OCI-LY1 (cell line): ENCODE measurements around the gene MAT2A.

Experiments used
- H2AFZ ChIP-seq: fragments of 200-600 bp; sonication (generic), shearing (Covaris generic); 2 replicates; pipeline ENCODE4 v1.6.0; 2014; ENCODE audit warnings: antibody characterized with exemption, mild to moderate bottlenecking, low read length
- H3F3A ChIP-seq: fragments of 200-600 bp; sonication (generic), shearing (Covaris generic); 2 replicates; pipeline ENCODE4 v1.6.0; 2014; ENCODE audit warnings: mild to moderate bottlenecking, antibody characterized with exemption, low read length, moderate library complexity; ENCODE audit not compliant: insufficient read depth
- H3K27ac ChIP-seq: fragments of 200-600 bp; sonication (generic); 2 replicates; pipeline ENCODE4 v1.5.1; 2014; ENCODE audit warnings: low read length, mixed run types, mild to moderate bottlenecking, low read depth; ENCODE audit not compliant: poor library complexity, severe bottlenecking
- H3K27me3 ChIP-seq: fragments of 200-600 bp; sonication (generic); 2 replicates; pipeline ENCODE4 v1.6.0; 2014; ENCODE audit warnings: antibody characterized with exemption, mild to moderate bottlenecking, low read length, moderate library complexity; ENCODE audit not compliant: insufficient read depth
- H3K36me3 ChIP-seq: fragments of 200-600 bp; sonication (generic); 2 replicates; pipeline ENCODE4 v1.6.1; 2014; ENCODE audit warnings: mild to moderate bottlenecking, antibody characterized with exemption, low read length, moderate library complexity, mixed read lengths; ENCODE audit not compliant: insufficient read depth
- H3K4me1 ChIP-seq: fragments of 200-600 bp; sonication (generic); 2 replicates; pipeline ENCODE4 v1.5.1; 2014; ENCODE audit warnings: mild to moderate bottlenecking, low read length, moderate library complexity; ENCODE audit not compliant: insufficient read depth, severe bottlenecking
- H3K4me2 ChIP-seq: fragments of 200-600 bp; sonication (generic), shearing (Covaris generic); 2 replicates; pipeline ENCODE4 v1.6.1; 2014; ENCODE audit warnings: low read length
- H3K4me3 ChIP-seq: fragments of 200-600 bp; sonication (generic); 2 replicates; pipeline ENCODE4 v1.5.1; 2014; ENCODE audit warnings: low read length, low read depth, mild to moderate bottlenecking, mixed read lengths; ENCODE audit not compliant: poor library complexity, severe bottlenecking
- H3K79me2 ChIP-seq: fragments of 200-600 bp; shearing (Covaris generic); 2 replicates; pipeline ENCODE4 v1.6.1; 2016; ENCODE audit warnings: mixed run types, low read length, mixed read lengths; ENCODE audit not compliant: insufficient read depth
- H3K9ac ChIP-seq: fragments of 200-600 bp; sonication (generic), shearing (Covaris generic); 2 replicates; pipeline ENCODE4 v1.6.1; 2014; ENCODE audit warnings: mild to moderate bottlenecking, low read length, mixed read lengths
- H3K9me2 ChIP-seq: fragments of 200-600 bp; sonication (generic), shearing (Covaris generic); 2 replicates; pipeline ENCODE4 v1.6.1; 2014; ENCODE audit warnings: low read depth, mild to moderate bottlenecking, low read length, mixed read lengths
- H3K9me3 ChIP-seq: fragments of 200-600 bp; shearing (Covaris generic); 2 replicates; pipeline ENCODE4 v1.6.1; 2014; ENCODE audit warnings: low read length, mixed read lengths
- H4K20me1 ChIP-seq: fragments of 200-600 bp; sonication (generic), shearing (Covaris generic); 2 replicates; pipeline ENCODE4 v1.6.0; 2016; ENCODE audit warnings: mild to moderate bottlenecking, low read length; ENCODE audit not compliant: insufficient read depth
- EZH2 ChIP-seq: fragments of 200-600 bp; sonication (generic), shearing (Covaris generic); IDR thresholded peaks from 2 replicates; pipeline ENCODE4 v1.8.0; 2017; ENCODE audit warnings: borderline replicate concordance, mixed run types, mild to moderate bottlenecking, antibody characterized with exemption, low read length, moderate library complexity, mixed read lengths
- TF ChIP-seq, protein P1 (sequence below): fragments of 200-600 bp; sonication (generic), shearing (Covaris generic); IDR thresholded peaks from 2 replicates; pipeline ENCODE4 v1.5.1; 2017; ENCODE audit warnings: mild to moderate bottlenecking, antibody characterized with exemption, low read length, moderate library complexity, mixed read lengths

The MAT2A gene

GRCh38 chr2:85575739-85576138 lies 36.8 kb downstream of the MAT2A start:
- Histone ChIP-seq H3K27ac (no peak overlapping the region), H3K9ac (no peak overlapping the region), H2AFZ (no peak overlapping the region), H3K36me3 (peaks cover 14% of the 10 kb centered on the region; the same call in 1 of the 2 replicates), H3K27me3 (no peaks in the 10 kb centered on the region), H3K4me3 (no peak overlapping the region), H3K9me3 (no peaks in the 10 kb centered on the region), H3K79me2 (no peaks in the 10 kb centered on the region), H3K9me2 (no peaks in the 10 kb centered on the region), H4K20me1 (no peaks in the 10 kb centered on the region), H3K4me2 (no peak overlapping the region), H3F3A (no peaks in the 10 kb centered on the region), H3K4me1 (peaks cover 27% of the 10 kb centered on the region)
- no peak for TF ChIP-seq EZH2
- TF ChIP-seq, protein P1, sequence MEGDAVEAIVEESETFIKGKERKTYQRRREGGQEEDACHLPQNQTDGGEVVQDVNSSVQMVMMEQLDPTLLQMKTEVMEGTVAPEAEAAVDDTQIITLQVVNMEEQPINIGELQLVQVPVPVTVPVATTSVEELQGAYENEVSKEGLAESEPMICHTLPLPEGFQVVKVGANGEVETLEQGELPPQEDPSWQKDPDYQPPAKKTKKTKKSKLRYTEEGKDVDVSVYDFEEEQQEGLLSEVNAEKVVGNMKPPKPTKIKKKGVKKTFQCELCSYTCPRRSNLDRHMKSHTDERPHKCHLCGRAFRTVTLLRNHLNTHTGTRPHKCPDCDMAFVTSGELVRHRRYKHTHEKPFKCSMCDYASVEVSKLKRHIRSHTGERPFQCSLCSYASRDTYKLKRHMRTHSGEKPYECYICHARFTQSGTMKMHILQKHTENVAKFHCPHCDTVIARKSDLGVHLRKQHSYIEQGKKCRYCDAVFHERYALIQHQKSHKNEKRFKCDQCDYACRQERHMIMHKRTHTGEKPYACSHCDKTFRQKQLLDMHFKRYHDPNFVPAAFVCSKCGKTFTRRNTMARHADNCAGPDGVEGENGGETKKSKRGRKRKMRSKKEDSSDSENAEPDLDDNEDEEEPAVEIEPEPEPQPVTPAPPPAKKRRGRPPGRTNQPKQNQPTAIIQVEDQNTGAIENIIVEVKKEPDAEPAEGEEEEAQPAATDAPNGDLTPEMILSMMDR = no peak

GRCh38 chr2:85577063-85577385 lies 38.1 kb downstream of the MAT2A start:
- Histone ChIP-seq H3K9ac (peak overlapping the region; percentile 73; the same call in 1 of the 2 replicates), H4K20me1 (no peaks in the 10 kb centered on the region), H3K79me2 (no peaks in the 10 kb centered on the region), H3K36me3 (peaks cover 26% of the 10 kb centered on the region), H3K27ac (no peak overlapping the region), H3K9me3 (no peaks in the 10 kb centered on the region), H2AFZ (no peak overlapping the region), H3F3A (no peaks in the 10 kb centered on the region), H3K4me1 (peaks cover 27% of the 10 kb centered on the region), H3K27me3 (no peaks in the 10 kb centered on the region), H3K4me2 (peak overlapping the region; percentile 96), H3K9me2 (no peaks in the 10 kb centered on the region), H3K4me3 (peak overlapping the region; percentile 71)
- TF ChIP-seq, protein P1 = no peak
- TF ChIP-seq EZH2 = no peak

DNA sequence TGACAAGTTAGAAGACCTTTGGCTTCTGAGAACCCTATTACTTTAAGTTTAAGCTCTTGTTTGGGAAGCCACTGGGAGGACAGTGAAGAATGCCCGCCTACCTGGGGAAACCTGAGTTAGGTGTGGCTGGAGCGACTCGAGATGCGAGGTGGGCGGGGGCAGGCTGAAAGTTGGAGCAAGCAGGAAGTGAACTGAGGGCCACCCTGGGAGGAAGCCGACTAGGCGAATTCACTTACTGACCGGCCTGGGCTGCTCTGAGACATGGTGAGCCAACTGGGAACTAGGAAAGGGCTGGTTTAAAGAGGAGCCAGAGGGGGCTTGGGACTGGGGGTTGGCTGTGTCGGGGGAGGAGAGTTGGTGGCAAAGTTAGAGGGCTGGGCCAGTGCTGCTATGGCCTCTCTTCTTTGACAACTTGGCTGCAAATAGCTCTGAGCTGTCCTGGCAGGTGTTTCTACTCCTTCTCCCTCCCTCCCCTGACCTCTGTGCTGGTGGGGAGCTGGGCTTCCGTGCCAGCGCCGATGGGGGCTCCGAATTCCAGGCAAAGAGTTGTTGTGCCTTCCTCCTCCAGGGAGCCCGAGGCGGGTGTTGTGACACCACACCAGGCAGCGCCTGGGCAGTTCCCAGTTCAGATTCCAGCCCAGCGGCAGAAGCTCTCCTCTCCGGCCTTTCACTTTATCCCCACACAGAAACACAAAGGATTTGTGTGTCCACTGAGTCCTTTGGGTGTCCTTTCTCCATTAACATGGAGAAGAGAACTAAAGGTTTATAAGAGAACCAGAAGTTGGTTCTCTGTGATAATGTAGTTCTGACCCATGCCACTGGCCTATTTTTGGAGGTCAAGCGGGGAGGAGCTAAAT lies 38.6 kb downstream of the MAT2A start, which contains the start of gene VAMP8:
TSS of gene VAMP8 (plus strand) at position 201 of the 857 bp plus-strand sequence. CDS start at position 262, 61 bp downstream.
- Histone ChIP-seq H3K27ac (peak within 1 kb of the TSS; percentile 60), H3K79me2 (no peaks in the 10 kb centered on the region), H3K9me2 (no peaks in the 10 kb centered on the region), H3K9ac (peak within 1 kb of the TSS; percentile 73), H4K20me1 (no peaks in the 10 kb centered on the region), H2AFZ (no peak within 1 kb of the TSS), H3K9me3 (no peaks in the 10 kb centered on the region), H3K4me3 (peak within 1 kb of the TSS; percentile 71), H3F3A (no peaks in the 10 kb centered on the region), H3K4me2 (peak within 1 kb of the TSS; percentile 96), H3K27me3 (no peaks in the 10 kb centered on the region), H3K4me1 (peaks cover 27% of the 10 kb centered on the region), H3K36me3 (peaks cover 32% of the 10 kb centered on the region)
- TF ChIP-seq, protein P1 = no peak
- no peak for TF ChIP-seq EZH2
